Upper lobe of right lung (tissue), 1 donor: ENCODE results near the gene PLCB2. TPM values are rescaled to one million over a fixed set of nuclear protein-coding genes. Genes with fewer than 3 reads are reported as not detected.
A peak's percentile ranks its signal among the peaks of the same experiment; 100 is the strongest.

Experiments used
- ATAC-seq: fragments of 200-7000 bp; cut with Tn5 transposase; one replicate; pipeline ENCODE4 v1.9.1; 2020; ENCODE audit warnings: mild to moderate bottlenecking, moderate library complexity
- DNase-seq: peaks from one replicate; pipeline ENCODE4 v3.0.0-alpha.2; 2020
- H3K27ac ChIP-seq: fragments of 200-600 bp; one replicate; pipeline ENCODE4 v1.8.0; 2022
- H3K27me3 ChIP-seq: fragments of 200-600 bp; one replicate; pipeline ENCODE4 v1.8.0; 2022; ENCODE audit warnings: mild to moderate bottlenecking
- H3K36me3 ChIP-seq: fragments of 200-600 bp; one replicate; pipeline ENCODE4 v1.8.0; 2022
- H3K4me1 ChIP-seq: fragments of 200-600 bp; one replicate; pipeline ENCODE4 v1.8.0; 2022
- H3K4me3 ChIP-seq: fragments of 200-600 bp; one replicate; pipeline ENCODE4 v1.8.0; 2022; ENCODE audit warnings: mild to moderate bottlenecking
- H3K9me3 ChIP-seq: fragments of 200-600 bp; one replicate; pipeline ENCODE4 v1.8.0; 2022
- CTCF ChIP-seq: fragments of 200-600 bp; IDR thresholded peaks from one replicate; pipeline ENCODE4 v1.8.0; 2022; ENCODE audit warnings: antibody characterized with exemption
- intact Hi-C: fragments of 100-400 bp; cut with DNase I; formaldehyde crosslinking; loops from one replicate; pipeline ENCODE4 v1.11.0; 2022
- total RNA-seq: library from RNA; stranded (reverse); fragmentation: NEBNext Ultra II Directional; extraction: Animal tissue kit (Norgen Biotek cat#: 25700); gene quantifications from one replicate; pipeline ENCODE4 v1.2.1, GENCODE V29; 2021
- donor health status: DM: no; HTN: yes; CAD: no; lungs with severe emphysema.

Gene PLCB2
- total RNA-seq, 1 donor from 2014 or later = 61.2 TPM

GRCh38 chr15:40254452-40254851 is 53.3 kb downstream of the PLCB2 start:
- Histone ChIP-seq H3K9me3 (no peaks in the 10 kb centered on the region), H3K36me3 (no peaks in the 10 kb centered on the region), H3K27me3 (peaks cover 19% of the 10 kb centered on the region), H3K4me1 (peaks cover 9% of the 10 kb centered on the region), H3K27ac (no peak overlapping the region), H3K4me3 (no peak overlapping the region)
- intact Hi-C loops = no loop called here
- no peak for TF ChIP-seq CTCF
- no peak for ATAC-seq
- no peak for DNase-seq

- peak overlapping the region; percentile 60 for H3K4me3 ChIP-seq
- no peak for TF ChIP-seq CTCF
- ATAC-seq (no peak), DNase-seq (peak; percentile 64)
- H3K9me3 ChIP-seq = no peaks in the 10 kb centered on the region
- H3K27ac ChIP-seq = peak overlapping the region; percentile 49
- H3K36me3 ChIP-seq = no peaks in the 10 kb centered on the region
- H3K27me3 ChIP-seq = peaks cover 19% of the 10 kb centered on the region
- H3K4me1 ChIP-seq = peaks cover 9% of the 10 kb centered on the region
- intact Hi-C loops = no loop called here
These were observed 54.5 kb downstream of the PLCB2 start for GRCh38 chr15:40253167-40253790.

- H3K27ac ChIP-seq = peak overlapping the region; percentile 49
- peaks cover 9% of the 10 kb centered on the region for H3K4me1 ChIP-seq
These were observed 55.1 kb downstream of the PLCB2 start for GRCh38 chr15:40252438-40253166.

GRCh38 chr15:40252141-40252437 is 55.6 kb downstream of the PLCB2 start:
- Histone ChIP-seq H3K9me3 (no peaks in the 10 kb centered on the region), H3K36me3 (no peaks in the 10 kb centered on the region), H3K4me3 (peak overlapping the region; percentile 60), H3K4me1 (peaks cover 9% of the 10 kb centered on the region), H3K27me3 (peaks cover 19% of the 10 kb centered on the region), H3K27ac (no peak overlapping the region)
- no peak for TF ChIP-seq CTCF
- intact Hi-C loops = no loop called here
- DNase-seq (no peak), ATAC-seq (peak; percentile 32)

More at GRCh38 chr15:40252438-40253166, 55.1 kb downstream of the PLCB2 start:
- ATAC-seq = peak; percentile 85
- Histone ChIP-seq H3K27me3 (peaks cover 19% of the 10 kb centered on the region), H3K4me3 (peak overlapping the region; percentile 60), H3K9me3 (no peaks in the 10 kb centered on the region), H3K36me3 (no peaks in the 10 kb centered on the region)
- intact Hi-C loops = no loop called here
- no peak for TF ChIP-seq CTCF
- peak; percentile 86 for DNase-seq

GRCh38 chr15:40251486-40252140 is 56.1 kb downstream of the PLCB2 start:
- peaks cover 19% of the 10 kb centered on the region for H3K27me3 ChIP-seq
- H3K9me3 ChIP-seq = no peaks in the 10 kb centered on the region
- H3K4me1 ChIP-seq = peaks cover 9% of the 10 kb centered on the region
- H3K27ac ChIP-seq = no peak overlapping the region
- DNase-seq (peak; percentile 37), ATAC-seq (no peak)
- intact Hi-C loops = no loop called here
- TF ChIP-seq CTCF = no peak
- peak overlapping the region; percentile 60 for H3K4me3 ChIP-seq
- no peaks in the 10 kb centered on the region for H3K36me3 ChIP-seq
